GM23338 (cell line): ENCODE measurements around the gene SNUPN. TPM values are rescaled to one million over a fixed set of nuclear protein-coding genes. Genes with fewer than 3 reads are reported as not detected.

Experiments
- ATAC-seq: fragments of 200-7000 bp; cut with Tn5 transposase; 3 replicates; pipeline ENCODE4 v1.9.1; 2020
- DNase-seq: peaks from one replicate; pipeline ENCODE4 v3.0.0-alpha.2; 2015; ENCODE audit warnings: low spot score
- H2AFZ ChIP-seq: fragments of 200-600 bp; sonication (generic); 2 replicates; pipeline ENCODE4 v1.8.0; 2016; ENCODE audit warnings: antibody characterized with exemption, mild to moderate bottlenecking, moderate library complexity
- H3F3A ChIP-seq: fragments of 200-600 bp; sonication (generic); replicated peaks from 2 replicates; pipeline ENCODE4 v1.8.0; 2017; ENCODE audit warnings: antibody characterized with exemption, mixed run types, low read depth
- H3K27ac ChIP-seq: fragments of 200-600 bp; sonication (generic); 2 replicates; pipeline ENCODE4 v1.6.1; 2016; ENCODE audit warnings: low read depth
- H3K27me3 ChIP-seq: fragments of 200-600 bp; sonication (generic); 2 replicates; pipeline ENCODE4 v1.8.0; 2016; ENCODE audit warnings: mild to moderate bottlenecking, mixed run types, moderate library complexity; ENCODE audit not compliant: insufficient read depth
- H3K36me3 ChIP-seq: fragments of 200-600 bp; sonication (generic); 2 replicates; pipeline ENCODE4 v1.8.0; 2016; ENCODE audit warnings: mild to moderate bottlenecking; ENCODE audit not compliant: insufficient read depth
- H3K4me1 ChIP-seq: fragments of 200-600 bp; sonication (generic); 2 replicates; pipeline ENCODE4 v1.8.0; 2016; ENCODE audit warnings: mild to moderate bottlenecking, moderate library complexity; ENCODE audit not compliant: insufficient read depth
- H3K4me2 ChIP-seq: fragments of 200-600 bp; sonication (generic); 2 replicates; pipeline ENCODE4 v1.7.1; 2017; ENCODE audit warnings: mixed run types
- H3K4me3 ChIP-seq: fragments of 200-600 bp; sonication (generic); 2 replicates; pipeline ENCODE4 v1.6.1; 2016; ENCODE audit warnings: mixed run types
- H3K79me2 ChIP-seq: fragments of 200-600 bp; sonication (generic); replicated peaks from 2 replicates; pipeline ENCODE4 v1.8.0; 2017; ENCODE audit warnings: mild to moderate bottlenecking; ENCODE audit not compliant: insufficient read depth
- H3K9me2 ChIP-seq: fragments of 200-600 bp; sonication (generic); 2 replicates; pipeline ENCODE4 v1.8.0; 2017; ENCODE audit not compliant: insufficient read depth
- H4K20me1 ChIP-seq: fragments of 200-600 bp; sonication (generic); replicated peaks from 2 replicates; pipeline ENCODE4 v1.8.0; 2017; ENCODE audit warnings: mild to moderate bottlenecking; ENCODE audit not compliant: insufficient read depth
- H3K27ac Mint-ChIP-seq: 2 replicates; pipeline ENCODE4 v1.8.0; 2020; ENCODE audit warnings: inconsistent platforms, mild to moderate bottlenecking, moderate library complexity, mixed read lengths
- H3K27me3 Mint-ChIP-seq: 3 replicates; pipeline ENCODE4 v1.8.0; 2022; ENCODE audit warnings: low read depth, mild to moderate bottlenecking, moderate library complexity, mixed read lengths, inconsistent platforms; ENCODE audit not compliant: insufficient read depth, poor library complexity
- H3K36me3 Mint-ChIP-seq: 3 replicates; pipeline ENCODE4 v1.8.0; 2021; ENCODE audit warnings: low read depth, mild to moderate bottlenecking, inconsistent platforms, moderate library complexity, mixed read lengths
- H3K4me1 Mint-ChIP-seq: 3 replicates; pipeline ENCODE4 v1.8.0; 2020; ENCODE audit warnings: mild to moderate bottlenecking, inconsistent platforms, mixed read lengths
- H3K4me3 Mint-ChIP-seq: 3 replicates; pipeline ENCODE4 v1.8.0; 2021; ENCODE audit warnings: moderate library complexity, mild to moderate bottlenecking, inconsistent platforms, mixed read lengths
- H3K9me3 Mint-ChIP-seq: 3 replicates; pipeline ENCODE4 v1.8.0; 2020; ENCODE audit warnings: moderate library complexity, mild to moderate bottlenecking, inconsistent platforms, mixed read lengths
- CREB1 ChIP-seq: fragments of 250-450 bp; sonication (Bioruptor Pico); IDR thresholded peaks from 2 replicates; pipeline ENCODE4 v1.5.0; 2020; ENCODE audit warnings: low read depth, mild to moderate bottlenecking, moderate library complexity
- CTCF ChIP-seq, 2 experiments: fragments of 200-600 bp in 1 of 2; sonication (generic) in 1 of 2; conservative IDR thresholded peaks; 2 replicates each; pipeline versions ENCODE4 v1.5.1 to v1.6.1; 2016 to 2017; ENCODE audit warnings: antibody characterized with exemption in 2 of 2, low read depth in 2 of 2, mild to moderate bottlenecking in 2 of 2, moderate library complexity in 1 of 2
- ETS1 ChIP-seq: IDR thresholded peaks from 2 replicates; pipeline ENCODE4 v1.6.1; 2016; ENCODE audit warnings: antibody characterized with exemption
- EZH2 ChIP-seq: fragments of 200-600 bp; sonication (generic); IDR thresholded peaks from one replicate; pipeline ENCODE4 v1.8.0; 2017; ENCODE audit warnings: antibody characterized with exemption, mild to moderate bottlenecking, low read depth; ENCODE audit not compliant: unreplicated experiment
- EZH2phosphoT487 ChIP-seq: fragments of 200-600 bp; sonication (generic); IDR thresholded peaks from one replicate; pipeline ENCODE4 v1.8.1; 2018; ENCODE audit warnings: antibody characterized with exemption; ENCODE audit not compliant: unreplicated experiment
- JUNB ChIP-seq: IDR thresholded peaks from one replicate; pipeline ENCODE4 v1.6.1; 2016; ENCODE audit warnings: antibody characterized with exemption; ENCODE audit not compliant: unreplicated experiment
- NANOG ChIP-seq: IDR thresholded peaks from 2 replicates; pipeline ENCODE4 v1.6.1; 2016; ENCODE audit warnings: antibody characterized with exemption, borderline replicate concordance
- POLR2AphosphoS5 ChIP-seq: IDR thresholded peaks from 2 replicates; pipeline ENCODE4 v1.6.1; 2016; ENCODE audit warnings: antibody characterized with exemption, low read depth
- REST ChIP-seq: IDR thresholded peaks from one replicate; pipeline ENCODE4 v1.6.1; 2018; ENCODE audit warnings: antibody characterized with exemption; ENCODE audit not compliant: unreplicated experiment
- STAT1 ChIP-seq: IDR thresholded peaks from one replicate; pipeline ENCODE4 v1.6.1; 2016; ENCODE audit warnings: antibody characterized with exemption; ENCODE audit not compliant: unreplicated experiment
- ZNF114 ChIP-seq: fragments of 250-450 bp; sonication (Bioruptor Pico); IDR thresholded peaks from 2 replicates; pipeline ENCODE4 v1.5.0; 2020; ENCODE audit warnings: mild to moderate bottlenecking, moderate library complexity
- ZNF331 ChIP-seq: fragments of 250-450 bp; sonication (Bioruptor Pico); IDR thresholded peaks from 2 replicates; pipeline ENCODE4 v1.5.0; 2020; ENCODE audit warnings: low read depth, mild to moderate bottlenecking, moderate library complexity
- ZNF462 ChIP-seq: fragments of 250-450 bp; sonication (Bioruptor Pico); IDR thresholded peaks from 2 replicates; pipeline ENCODE4 v1.5.0; 2020; ENCODE audit warnings: mild to moderate bottlenecking, moderate library complexity
- polyA plus RNA-seq: library from polyadenylated mRNA; unstranded; fragments of >200 nt; fragmentation: Nextera tagmentation; extraction: Ambion mirVana; gene quantifications from 2 replicates; pipeline ENCODE4 v1.2.1, GENCODE V29; 2016
- total RNA-seq: library from RNA; depleted of rRNA; stranded (reverse); fragments of >200 nt; shearing (Covaris generic); gene quantifications from 2 replicates; pipeline ENCODE4 v1.2.3, GENCODE V29; 2014

Gene SNUPN
- total and polyA plus RNA-seq, 2 experiments from 2014 or later: 20.5 to 27.7 TPM

GRCh38 chr15:75650908-75651809 is 25.6 kb upstream of the SNUPN start:
- Histone ChIP-seq H3K36me3 (no peaks in the 10 kb centered on the region; the same call in 1 of the 2 replicates), H3K27ac (no peak overlapping the region), H3K9me2 (no peaks in the 10 kb centered on the region), H3K4me1 (peaks cover 27% of the 10 kb centered on the region), H4K20me1 (peaks cover 12% of the 10 kb centered on the region; the same call in 1 of the 2 replicates), H2AFZ (no peak overlapping the region), H3K27me3 (peaks cover 11% of the 10 kb centered on the region), H3F3A (peaks cover 30% of the 10 kb centered on the region), H3K4me3 (peak overlapping the region; percentile 26; the same call in 1 of the 2 replicates), H3K79me2 (peaks cover 65% of the 10 kb centered on the region), H3K4me2 (peak overlapping the region; percentile 99; the same call in 1 of the 2 replicates)
- no peak for TF ChIP-seq ETS1
- no peak for TF ChIP-seq CREB1 (CRISPR knock-in tag)
- no peak for TF ChIP-seq POLR2AphosphoS5
- no peak for TF ChIP-seq JUNB
- TF ChIP-seq ZNF331 (CRISPR knock-in tag): no peak
- TF ChIP-seq REST: no peak
- no peak for TF ChIP-seq ZNF114 (CRISPR knock-in tag)
- TF ChIP-seq NANOG: no peak
- TF ChIP-seq EZH2: no peak
- no peak for TF ChIP-seq STAT1
- TF ChIP-seq ZNF462 (CRISPR knock-in tag): no peak
- TF ChIP-seq CTCF (conservative IDR thresholded peaks at IDR 0.05; ENCODE audit: low read depth in 2 of 2): no peak
- no peak for TF ChIP-seq EZH2phosphoT487
- Mint-ChIP-seq H3K4me3 (peak overlapping the region; percentile 96), H3K27me3 (peaks cover 35% of the 10 kb centered on the region), H3K36me3 (peaks cover 33% of the 10 kb centered on the region), H3K9me3 (no peaks in the 10 kb centered on the region), H3K4me1 (peaks cover 61% of the 10 kb centered on the region), H3K27ac (no peak overlapping the region; the same call in 1 of the 2 replicates)
- DNase-seq (no peak), ATAC-seq (no peak)
